UCSD-AML1 (cell line): Measurements from ENCODE around the gene NR2F2.

Experiments used
- DNase-seq: peaks from one replicate; lab custom pipeline; 2025; ENCODE audit not compliant: unreplicated experiment; lab: John Stamatoyannopoulos, UW

NR2F2 gene

GRCh38 chr15:96331144-96331944 is 844 bp downstream of the NR2F2 start:
- DNase-seq: no peak

- DNase-seq: no peak
These were observed 1.6 kb downstream of the NR2F2 start for GRCh38 chr15:96331945-96332636.

GRCh38 chr15:96332637-96333121 is 2.2 kb downstream of the NR2F2 start:
- no peak for DNase-seq

GRCh38 chr15:96333131-96334016 is 2.9 kb downstream of the NR2F2 start:
- no peak for DNase-seq

- DNase-seq: no peak
These were observed 3.7 kb downstream of the NR2F2 start for GRCh38 chr15:96334017-96334704.

GRCh38 chr15:96334705-96335410 is 4.4 kb downstream of the NR2F2 start:
- no peak for DNase-seq

- DNase-seq: no peak
These were observed 5.0 kb downstream of the NR2F2 start for GRCh38 chr15:96335411-96336024.

- no peak for DNase-seq
These were observed 5.7 kb downstream of the NR2F2 start for GRCh38 chr15:96336108-96336595.

GRCh38 chr15:96336596-96337364 is 6.3 kb downstream of the NR2F2 start:
- no peak for DNase-seq

GRCh38 chr15:96337365-96338023 is 7.0 kb downstream of the NR2F2 start:
- DNase-seq: no peak

GRCh38 chr15:96338074-96338765 is 7.7 kb downstream of the NR2F2 start:
- DNase-seq: no peak

GRCh38 chr15:96338766-96339618 is 8.5 kb downstream of the NR2F2 start:
- no peak for DNase-seq

GRCh38 chr15:96339619-96340347 is 9.3 kb downstream of the NR2F2 start:
- no peak for DNase-seq

GRCh38 chr15:96340348-96340597 is 9.8 kb downstream of the NR2F2 start:
- no peak for DNase-seq

- no peak for DNase-seq
These were observed 10.4 kb downstream of the NR2F2 start for GRCh38 chr15:96340598-96341512.
